Activated CD8-positive, alpha-beta memory T cell treated with anti-CD3 and anti-CD28 coated beads for 4 hours (primary cell): ENCODE data around the gene OR4K1.
"Not testable (repeated sequence)": the region's sequence is repeated elsewhere in the genome, so short reads cannot be mapped to it uniquely, and the experiment has no call there.

Source experiments
- DNase-seq, 2 donors: peaks; one replicate each; pipeline ENCODE4 v3.0.0-alpha.2; 2020; ENCODE audit warnings: low read depth in 2 of 2

The OR4K1 gene

GRCh38 chr14:19930617-19931016 is at the start of gene OR4K1:
Gene OR4K1, plus strand, starts transcription at chr14:19930917. Its CDS starts 4,750 bp downstream, at chr14:19935667.
- no peak for DNase-seq

GRCh38 chr14:19895282-19895681 is 35.4 kb upstream of the OR4K1 start:
- DNase-seq: no peak

- no peak for DNase-seq
Observed at GRCh38 chr14:19900999-19901398, 29.7 kb upstream of the OR4K1 start.

- DNase-seq: no peak
Observed at GRCh38 chr14:19902409-19902808, 28.3 kb upstream of the OR4K1 start.

- DNase-seq: no peak
Observed at GRCh38 chr14:19906665-19907064, 24.1 kb upstream of the OR4K1 start.

GRCh38 chr14:19911114-19911513 is 19.6 kb upstream of the OR4K1 start:
- DNase-seq: no peak

GRCh38 chr14:19917243-19917642 is 13.5 kb upstream of the OR4K1 start:
- DNase-seq: no peak

- DNase-seq: no peak
Observed at GRCh38 chr14:19917955-19918518, 12.7 kb upstream of the OR4K1 start.

- no peak for DNase-seq
Observed at GRCh38 chr14:19918553-19919264, 12.0 kb upstream of the OR4K1 start.

- no peak for DNase-seq
Observed at GRCh38 chr14:19920021-19920657, 10.6 kb upstream of the OR4K1 start, which contains the start of gene OR4K5. Gene OR4K5, plus strand, starts transcription at chr14:19920607. Its CDS starts 0 bp downstream, at chr14:19920607.

GRCh38 chr14:19941668-19942067 is 11.0 kb downstream of the OR4K1 start:
- DNase-seq: no peak

GRCh38 chr14:19947413-19948090 is 16.8 kb downstream of the OR4K1 start:
- no peak for DNase-seq

- no peak for DNase-seq
Observed at GRCh38 chr14:19949218-19949617, 18.5 kb downstream of the OR4K1 start.

GRCh38 chr14:19969735-19970134 is 39.0 kb downstream of the OR4K1 start:
- DNase-seq: not testable (repeated sequence)

- DNase-seq: no peak
Observed at GRCh38 chr14:19974844-19975243, 44.1 kb downstream of the OR4K1 start.

GRCh38 chr14:19975291-19975690 is 44.6 kb downstream of the OR4K1 start, which contains the start of gene OR4K15:
Gene OR4K15, plus strand, starts transcription at chr14:19975591. Its CDS starts 0 bp downstream, at chr14:19975591.
- DNase-seq: no peak
